ENCODE results near the gene DRD1.

The DRD1 gene

GRCh38 chr5:175467983-175468690, 24.2 kb upstream of the DRD1 start:
- TF ChIP-seq YY1 (IDR thresholded peaks at IDR 0.05; ENCODE audit: insufficient read depth, insufficient read length): no peak
- no peak for TF ChIP-seq ZNF274 (IDR thresholded peaks at IDR 0.05; ENCODE audit: low read depth, low read length)
- no peak for TF ChIP-seq SUZ12 (IDR thresholded peaks at IDR 0.05; ENCODE audit: extremely low read depth, insufficient read depth, insufficient read length)
- no peaks in the 10 kb centered on the region for H3K27me3 ChIP-seq (ENCODE audit: insufficient read depth, insufficient read length)

GRCh38 chr5:175466700-175467318, 22.8 kb upstream of the DRD1 start:
- Histone ChIP-seq H3K4me3 (ENCODE audit: insufficient read length, low read depth) (no peak overlapping the region), H3K9ac (ENCODE audit: insufficient read length, low read depth) (no peak overlapping the region), H3K4me1 (ENCODE audit: insufficient read depth, insufficient read length) (peaks cover 5% of the 10 kb centered on the region), H3K27me3 (ENCODE audit: insufficient read depth, insufficient read length) (no peaks in the 10 kb centered on the region), H3K36me3 (ENCODE audit: insufficient read depth, insufficient read length, low read length) (no peaks in the 10 kb centered on the region), H3K9me3 (ENCODE audit: insufficient read depth, low read length) (no peaks in the 10 kb centered on the region)
- TF ChIP-seq YY1 (IDR thresholded peaks at IDR 0.05; ENCODE audit: insufficient read depth, insufficient read length) (no peak), SUZ12 (IDR thresholded peaks at IDR 0.05; ENCODE audit: extremely low read depth, insufficient read depth, insufficient read length) (no peak)
- DNase-seq (ENCODE audit: low read depth, low spot score): no peak

More at GRCh38 chr5:175467983-175468690, 24.2 kb upstream of the DRD1 start:
- no peak overlapping the region for H3K4me3 ChIP-seq (ENCODE audit: insufficient read length, low read depth)
- no peak for DNase-seq (ENCODE audit: low read depth, low spot score)
- H3K4me1 ChIP-seq (ENCODE audit: insufficient read depth, insufficient read length): peaks cover 5% of the 10 kb centered on the region
- no peaks in the 10 kb centered on the region for H3K9me3 ChIP-seq (ENCODE audit: insufficient read depth, low read length)
- no peak overlapping the region for H3K9ac ChIP-seq (ENCODE audit: insufficient read length, low read depth)
- H3K36me3 ChIP-seq (ENCODE audit: insufficient read depth, insufficient read length, low read length): no peaks in the 10 kb centered on the region

DNA sequence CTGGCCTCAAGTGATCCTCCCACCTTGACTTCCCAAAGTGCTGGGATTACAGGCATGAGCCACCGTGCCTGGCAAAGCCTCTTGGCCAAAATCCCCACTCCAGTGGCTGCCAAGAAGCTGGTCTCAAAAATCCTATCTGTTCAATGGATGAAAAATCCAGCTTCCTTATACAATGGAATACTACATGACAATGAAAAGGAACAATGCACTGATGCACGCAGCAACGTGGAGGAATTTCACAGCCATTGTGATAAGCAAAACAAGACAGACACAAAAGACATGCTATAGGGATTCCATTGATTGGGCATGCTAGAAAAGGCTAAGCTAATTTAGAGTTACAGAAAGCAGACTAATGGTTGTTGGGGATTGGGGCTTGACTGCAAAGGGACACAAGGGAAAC, 21.3 kb upstream of the DRD1 start:
- no peaks in the 10 kb centered on the region for H3K9me3 ChIP-seq (ENCODE audit: insufficient read depth, low read length)
- DNase-seq (ENCODE audit: low read depth, low spot score): no peak
- no peaks in the 10 kb centered on the region for H3K36me3 ChIP-seq (ENCODE audit: insufficient read depth, insufficient read length, low read length)
- peaks cover under 1% of the 10 kb centered on the region for H3K4me1 ChIP-seq (ENCODE audit: insufficient read depth, insufficient read length)
- no peak overlapping the region for H3K4me3 ChIP-seq (ENCODE audit: insufficient read length, low read depth)
- no peaks in the 10 kb centered on the region for H3K27me3 ChIP-seq (ENCODE audit: insufficient read depth, insufficient read length)
- TF ChIP-seq ZNF274 (IDR thresholded peaks at IDR 0.05; ENCODE audit: low read depth, low read length): no peak
- no peak for TF ChIP-seq YY1 (IDR thresholded peaks at IDR 0.05; ENCODE audit: insufficient read depth, insufficient read length)
- no peak overlapping the region for H3K9ac ChIP-seq (ENCODE audit: insufficient read length, low read depth)

- no peak for TF ChIP-seq YY1 (IDR thresholded peaks at IDR 0.05; ENCODE audit: insufficient read depth, insufficient read length)
- TF ChIP-seq ZNF274 (IDR thresholded peaks at IDR 0.05; ENCODE audit: low read depth, low read length): no peak
- TF ChIP-seq SUZ12 (IDR thresholded peaks at IDR 0.05; ENCODE audit: extremely low read depth, insufficient read depth, insufficient read length): no peak
- H3K36me3 ChIP-seq (ENCODE audit: insufficient read depth, insufficient read length, low read length): no peaks in the 10 kb centered on the region
- H3K4me3 ChIP-seq (ENCODE audit: insufficient read length, low read depth): no peak overlapping the region
- H3K9ac ChIP-seq (ENCODE audit: insufficient read length, low read depth): no peak overlapping the region
- no peaks in the 10 kb centered on the region for H3K27me3 ChIP-seq (ENCODE audit: insufficient read depth, insufficient read length)
- H3K9me3 ChIP-seq (ENCODE audit: insufficient read depth, low read length): no peaks in the 10 kb centered on the region
- H3K4me1 ChIP-seq (ENCODE audit: insufficient read depth, insufficient read length): no peaks in the 10 kb centered on the region
- DNase-seq (ENCODE audit: low read depth, low spot score): no peak
Observed at GRCh38 chr5:175464942-175465233, 20.9 kb upstream of the DRD1 start.

DNA sequence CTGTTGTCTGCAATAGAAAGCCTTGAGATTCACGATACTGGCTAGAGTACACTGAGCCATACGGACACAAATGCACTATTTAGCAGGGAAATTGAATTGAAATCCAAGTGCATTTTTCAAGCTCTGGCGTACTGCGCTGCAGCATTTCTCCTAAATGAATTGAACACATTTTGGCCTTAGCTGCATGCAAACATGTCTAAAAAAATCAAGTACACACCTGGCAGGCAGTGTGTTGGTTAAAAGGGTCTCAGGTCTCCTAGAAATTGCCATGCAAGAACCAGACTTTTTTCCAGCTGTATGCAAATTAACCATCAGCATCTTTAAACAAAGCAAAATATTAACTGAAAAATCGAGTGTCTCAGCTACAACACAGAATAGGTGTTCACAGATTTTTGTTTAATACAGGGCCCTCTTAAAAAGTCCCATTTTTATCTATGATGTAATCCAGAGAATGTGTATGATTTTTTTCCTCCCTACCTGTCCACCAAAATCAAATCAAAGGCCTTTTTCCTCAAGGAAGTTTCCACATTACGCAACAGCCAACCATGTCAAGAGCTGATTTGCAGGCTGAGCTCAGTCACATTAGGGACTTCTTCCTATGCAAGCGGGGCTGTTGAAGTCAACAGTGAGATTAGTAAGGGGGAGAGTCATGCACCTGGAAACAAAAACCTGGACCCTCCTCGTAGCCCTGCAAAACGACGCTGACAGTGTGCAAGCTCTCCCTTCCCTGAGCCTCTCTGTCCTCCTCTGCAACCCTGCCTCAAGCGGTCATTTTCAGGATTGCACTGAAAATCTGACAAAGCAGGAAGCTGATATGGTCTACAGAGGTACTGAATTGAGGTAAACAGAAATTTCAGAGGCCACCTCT, 20.3 kb upstream of the DRD1 start:
- no peaks in the 10 kb centered on the region for H3K9me3 ChIP-seq (ENCODE audit: insufficient read depth, low read length)
- H3K4me3 ChIP-seq (ENCODE audit: insufficient read length, low read depth): no peak overlapping the region
- no peaks in the 10 kb centered on the region for H3K27me3 ChIP-seq (ENCODE audit: insufficient read depth, insufficient read length)
- H3K4me1 ChIP-seq (ENCODE audit: insufficient read depth, insufficient read length): no peaks in the 10 kb centered on the region
- DNase-seq (ENCODE audit: low read depth, low spot score): no peak
- no peak overlapping the region for H3K9ac ChIP-seq (ENCODE audit: insufficient read length, low read depth)
- TF ChIP-seq YY1 (IDR thresholded peaks at IDR 0.05; ENCODE audit: insufficient read depth, insufficient read length): no peak
- no peaks in the 10 kb centered on the region for H3K36me3 ChIP-seq (ENCODE audit: insufficient read depth, insufficient read length, low read length)

DNA sequence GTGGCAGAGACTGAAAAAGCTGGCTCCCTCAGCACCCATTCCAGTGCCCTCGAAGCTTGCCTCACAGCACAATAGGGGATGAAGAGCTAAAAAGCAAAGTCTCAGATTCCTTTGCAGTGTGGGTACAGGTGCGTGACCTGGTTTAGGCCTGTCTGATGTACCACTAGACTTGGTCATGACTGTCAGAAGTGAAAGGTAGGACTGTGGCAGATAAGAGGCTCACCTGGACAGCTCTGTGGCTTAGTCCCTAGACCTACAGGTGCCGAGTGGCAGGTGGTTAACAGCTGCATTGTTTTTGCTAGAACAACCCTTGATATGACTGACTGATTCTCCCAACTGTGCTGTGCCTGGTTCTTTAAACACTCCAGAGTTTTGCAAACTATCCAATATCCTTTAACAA, 19.7 kb upstream of the DRD1 start:
- DNase-seq (ENCODE audit: low read depth, low spot score): no peak
- no peak overlapping the region for H3K4me3 ChIP-seq (ENCODE audit: insufficient read length, low read depth)
- TF ChIP-seq YY1 (IDR thresholded peaks at IDR 0.05; ENCODE audit: insufficient read depth, insufficient read length) (no peak), SUZ12 (IDR thresholded peaks at IDR 0.05; ENCODE audit: extremely low read depth, insufficient read depth, insufficient read length) (no peak), ZNF274 (IDR thresholded peaks at IDR 0.05; ENCODE audit: low read depth, low read length) (no peak)
- no peaks in the 10 kb centered on the region for H3K36me3 ChIP-seq (ENCODE audit: insufficient read depth, insufficient read length, low read length)
- no peak overlapping the region for H3K9ac ChIP-seq (ENCODE audit: insufficient read length, low read depth)
- H3K27me3 ChIP-seq (ENCODE audit: insufficient read depth, insufficient read length): no peaks in the 10 kb centered on the region
- H3K4me1 ChIP-seq (ENCODE audit: insufficient read depth, insufficient read length): no peaks in the 10 kb centered on the region
- H3K9me3 ChIP-seq (ENCODE audit: insufficient read depth, low read length): no peaks in the 10 kb centered on the region

DNA sequence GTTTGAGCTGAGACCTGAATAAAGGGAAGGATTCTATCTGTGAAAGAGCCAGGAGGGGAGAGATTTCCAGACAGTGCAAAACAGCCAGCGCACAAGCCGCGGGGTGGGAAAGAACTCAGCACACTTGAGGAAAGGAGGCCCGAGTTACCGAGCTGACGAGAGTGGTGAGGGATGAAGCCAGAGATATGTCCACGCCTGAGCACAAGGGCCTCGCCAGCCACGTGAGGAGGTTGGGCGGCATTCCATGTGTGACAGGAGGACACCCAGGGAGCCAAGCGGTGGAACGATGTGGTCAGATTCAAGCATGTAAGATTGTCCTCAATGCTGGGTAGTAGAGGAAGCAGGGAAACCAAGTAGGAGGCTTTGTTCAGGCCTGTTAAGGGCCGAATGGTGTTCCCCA, 17.4 kb upstream of the DRD1 start:
- no peaks in the 10 kb centered on the region for H3K36me3 ChIP-seq (ENCODE audit: insufficient read depth, insufficient read length, low read length)
- no peak overlapping the region for H3K9ac ChIP-seq (ENCODE audit: insufficient read length, low read depth)

More for the DNA sequence above, 17.4 kb upstream of the DRD1 start:
- TF ChIP-seq YY1 (IDR thresholded peaks at IDR 0.05; ENCODE audit: insufficient read depth, insufficient read length) (no peak), SUZ12 (IDR thresholded peaks at IDR 0.05; ENCODE audit: extremely low read depth, insufficient read depth, insufficient read length) (no peak), ZNF274 (IDR thresholded peaks at IDR 0.05; ENCODE audit: low read depth, low read length) (no peak)
- Histone ChIP-seq H3K27me3 (ENCODE audit: insufficient read depth, insufficient read length) (no peaks in the 10 kb centered on the region), H3K4me1 (ENCODE audit: insufficient read depth, insufficient read length) (no peaks in the 10 kb centered on the region), H3K9me3 (ENCODE audit: insufficient read depth, low read length) (no peaks in the 10 kb centered on the region), H3K4me3 (ENCODE audit: insufficient read length, low read depth) (no peak overlapping the region)
- no peak for DNase-seq (ENCODE audit: low read depth, low spot score)

All from NT2/D1 (cell line).